Activated T-cell treated with anti-CD3 and anti-CD28 coated beads, Interleukin-2, amount 50 U/mL, for 4 hours (primary cell): ENCODE data around the gene ZDHHC18. TPM values are rescaled to one million over a fixed set of nuclear protein-coding genes. Genes with fewer than 3 reads are reported as not detected.
A peak's percentile ranks its signal among the peaks of the same experiment; 100 is the strongest.
"Not testable (repeated sequence)": the region's sequence is repeated elsewhere in the genome, so short reads cannot be mapped to it uniquely, and the experiment has no call there.

Source experiments
- ATAC-seq, 2 donors: fragments of 200-7000 bp; cut with Tn5 transposase; one replicate each; pipeline ENCODE4 v1.10.0; 2021
- DNase-seq: peaks from one replicate; pipeline ENCODE4 v3.0.0-alpha.2; 2020
- H3K27me3 Mint-ChIP-seq: one replicate; pipeline ENCODE4 v1.8.0; 2021; ENCODE audit warnings: low read depth, mixed read lengths
- H3K36me3 Mint-ChIP-seq: one replicate; pipeline ENCODE4 v1.8.0; 2022; ENCODE audit warnings: mixed read lengths; ENCODE audit not compliant: insufficient read depth
- H3K4me1 Mint-ChIP-seq: one replicate; pipeline ENCODE4 v1.8.0; 2021; ENCODE audit warnings: low read depth, mixed read lengths
- H3K4me3 Mint-ChIP-seq: one replicate; pipeline ENCODE4 v1.8.0; 2021; ENCODE audit warnings: mild to moderate bottlenecking, moderate library complexity, mixed read lengths
- H3K9me3 Mint-ChIP-seq: one replicate; pipeline ENCODE4 v1.8.0; 2021; ENCODE audit warnings: mixed read lengths
- total RNA-seq, 3 donors: library from RNA; stranded (reverse); gene quantifications; one replicate each; pipeline ENCODE4 v1.2.1, GENCODE V29; 2021

Gene ZDHHC18
- total RNA-seq, 3 donors from 2014 or later, result 66.1 to 76.8 (median 71.8) TPM

DNA sequence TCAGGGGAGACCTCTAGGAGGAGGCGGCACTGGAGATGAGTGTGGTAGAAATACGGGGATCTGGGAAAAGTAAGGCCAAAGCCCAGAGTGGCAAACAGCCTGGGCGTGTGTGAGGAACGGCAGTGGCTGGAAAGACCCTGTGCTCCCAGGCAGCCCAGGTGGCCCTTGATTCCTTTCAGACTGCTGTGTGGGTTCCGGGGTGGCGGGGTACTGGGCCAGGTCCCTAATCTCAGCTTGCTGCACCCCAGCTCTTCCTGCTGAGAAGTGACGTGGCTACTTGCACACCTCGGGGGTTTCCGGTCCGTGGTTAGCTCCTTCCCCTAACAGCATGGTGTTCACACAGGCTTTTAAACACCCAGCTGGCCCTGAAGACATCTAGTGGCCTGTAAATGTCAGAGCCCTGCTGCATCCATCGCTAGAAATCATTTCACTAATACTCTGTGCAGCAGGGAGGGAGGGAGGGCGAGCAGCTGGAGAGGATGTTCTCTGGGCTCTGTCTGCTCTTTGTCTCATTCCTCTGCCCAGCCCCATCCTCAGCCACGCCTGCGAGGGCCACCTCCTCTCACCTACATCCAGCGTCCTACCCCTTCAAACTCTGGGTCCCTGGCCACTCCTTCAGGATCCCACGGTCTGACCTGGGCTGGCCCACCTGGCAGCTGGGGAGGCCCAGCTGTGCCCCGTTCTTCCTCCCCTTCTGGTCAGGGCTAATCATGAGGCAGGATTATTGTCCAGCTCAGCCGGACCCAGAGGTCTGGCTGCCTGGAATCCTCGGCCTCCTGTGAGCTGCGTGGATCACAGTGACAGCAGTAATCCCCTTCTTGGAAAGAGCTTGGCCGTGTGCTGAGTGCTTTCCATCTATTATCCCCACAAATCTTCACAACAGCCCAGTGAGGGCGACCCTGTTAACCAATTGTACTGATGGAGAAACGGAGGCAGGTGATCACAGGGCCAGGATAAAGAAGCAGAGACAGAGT is 7.2 kb downstream of the ZDHHC18 start:
- Mint-ChIP-seq H3K4me1 (peaks cover 70% of the 10 kb centered on the region), H3K9me3 (no peaks in the 10 kb centered on the region), H3K27me3 (no peaks in the 10 kb centered on the region), H3K36me3 (peaks cover 47% of the 10 kb centered on the region), H3K4me3 (peak overlapping the region; percentile 52)
- peak; percentile 89 to 94 for ATAC-seq
- DNase-seq, result peak; percentile 82

DNA sequence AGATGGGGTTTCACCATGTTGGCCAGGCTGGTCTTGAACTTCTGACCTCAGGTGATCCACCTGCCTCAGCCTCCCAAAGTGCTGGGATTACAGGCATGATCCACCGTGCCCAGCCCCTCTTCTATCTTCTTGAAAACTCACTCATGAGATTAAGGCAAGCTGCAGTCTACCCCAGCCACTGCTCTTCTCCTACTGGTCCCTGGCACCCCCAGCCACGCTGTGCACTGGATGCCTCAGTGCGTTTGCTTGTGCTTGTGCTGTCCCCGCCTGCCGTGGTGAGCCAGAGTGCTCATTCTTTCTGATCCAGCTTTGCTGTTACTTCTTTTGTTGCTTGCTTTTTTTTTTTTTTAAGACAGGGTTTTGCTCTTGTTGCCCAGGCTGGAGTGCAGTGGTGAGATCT is 11.2 kb downstream of the ZDHHC18 start:
- H3K9me3 Mint-ChIP-seq, ATAC-seq, DNase-seq, H3K27me3 Mint-ChIP-seq: not testable (repeated sequence)
- Mint-ChIP-seq H3K36me3 (peaks cover 29% of the 10 kb centered on the region), H3K4me1 (peaks cover 44% of the 10 kb centered on the region), H3K4me3 (peak overlapping the region; percentile 11)

DNA sequence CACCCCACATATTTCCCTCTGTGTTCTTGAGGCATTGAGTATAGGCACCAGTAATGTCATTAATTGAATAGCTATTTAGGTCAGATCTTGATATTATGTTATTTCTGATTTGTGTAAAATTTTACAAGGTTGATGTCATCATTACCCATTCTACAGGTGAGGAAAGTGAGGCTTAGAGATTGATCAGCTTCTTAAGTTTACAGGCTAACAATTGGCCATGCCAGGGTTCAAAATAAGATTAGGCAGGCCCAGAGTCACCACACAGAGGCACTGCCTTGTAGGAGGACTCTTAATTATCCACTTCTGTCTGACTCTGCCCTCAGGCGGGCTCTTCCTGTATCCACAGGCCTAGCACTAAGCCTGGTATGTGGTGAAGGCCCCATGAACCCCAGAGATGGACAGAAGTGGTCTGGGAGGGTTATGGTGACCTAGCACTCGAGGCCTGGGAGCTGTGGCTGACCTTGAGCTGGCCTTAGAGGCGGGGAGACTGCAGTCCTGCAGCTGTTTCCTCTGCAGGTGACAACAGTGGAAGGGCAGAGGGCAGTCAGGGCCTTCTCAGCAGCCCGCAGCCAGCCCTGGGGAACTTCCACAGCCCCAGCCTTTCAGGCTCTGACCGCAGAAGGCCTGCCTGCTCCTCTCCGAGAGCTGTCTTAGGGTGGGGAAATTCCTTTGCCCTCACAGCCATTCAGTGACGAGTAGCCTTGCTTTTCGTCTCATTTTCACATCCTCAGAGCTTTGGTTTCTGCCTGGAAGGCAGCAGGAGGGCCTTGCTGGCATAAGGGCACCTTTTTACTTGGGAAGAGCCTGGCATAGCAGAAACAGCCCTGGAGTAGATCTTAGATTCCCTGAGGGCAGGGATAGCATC is 12.2 kb downstream of the ZDHHC18 start:
- peak; percentile 97 to 99 for ATAC-seq

DNA sequence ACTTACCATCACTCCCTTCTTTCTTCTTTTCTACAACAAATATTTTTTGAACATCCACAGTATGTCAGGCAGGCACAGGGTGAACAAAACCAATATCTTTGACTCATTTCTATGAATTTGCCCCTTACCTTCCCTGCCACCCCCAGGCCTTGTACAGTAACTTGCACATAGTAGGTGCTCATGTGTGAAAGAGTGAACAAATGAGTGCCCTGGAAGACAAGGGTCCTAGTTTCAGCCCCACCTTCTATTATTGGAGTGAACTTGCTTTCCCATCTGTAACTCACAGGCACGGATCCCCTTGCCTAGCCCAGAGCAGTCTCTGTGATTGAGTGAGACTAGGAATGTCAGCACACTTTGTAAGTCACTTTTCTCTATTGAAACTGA is 12.8 kb downstream of the ZDHHC18 start:
- Mint-ChIP-seq H3K9me3 (no peaks in the 10 kb centered on the region), H3K4me3 (no peak overlapping the region), H3K36me3 (peaks cover 21% of the 10 kb centered on the region), H3K4me1 (peaks cover 27% of the 10 kb centered on the region), H3K27me3 (no peaks in the 10 kb centered on the region)
- ATAC-seq, result peak; percentile 8 to 12
- DNase-seq, result no peak

More for the DNA sequence above, 12.2 kb downstream of the ZDHHC18 start:
- no peaks in the 10 kb centered on the region for H3K9me3 Mint-ChIP-seq
- H3K4me1 Mint-ChIP-seq, result peaks cover 34% of the 10 kb centered on the region
- no peak overlapping the region for H3K4me3 Mint-ChIP-seq
- DNase-seq, result peak; percentile 45
- H3K27me3 Mint-ChIP-seq, result no peaks in the 10 kb centered on the region
- peaks cover 24% of the 10 kb centered on the region for H3K36me3 Mint-ChIP-seq

DNA sequence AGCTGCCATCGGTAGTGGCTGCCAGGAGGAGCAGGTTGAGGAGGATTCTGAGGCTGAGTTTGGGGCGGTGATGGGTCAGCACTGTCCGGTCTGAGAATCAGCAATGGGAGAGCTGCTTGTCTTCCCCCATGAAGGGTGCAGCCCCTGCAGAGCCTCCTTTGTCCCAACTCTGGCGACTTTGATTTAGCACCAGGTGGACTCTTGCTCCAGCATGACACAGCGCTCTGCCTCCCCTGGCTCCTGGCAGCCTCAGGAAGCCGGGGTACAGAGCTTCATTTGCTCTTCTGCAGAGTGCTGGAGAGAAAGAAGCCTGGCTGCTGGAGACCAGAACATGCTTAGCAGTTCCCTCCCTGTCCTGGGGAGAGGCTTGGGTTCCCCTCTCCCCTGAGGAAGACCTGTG is 13.3 kb downstream of the ZDHHC18 start:
- H3K4me3 Mint-ChIP-seq, result no peak overlapping the region
- DNase-seq (no peak), ATAC-seq (no peak)
- peaks cover 20% of the 10 kb centered on the region for H3K36me3 Mint-ChIP-seq
- H3K9me3 Mint-ChIP-seq, result no peaks in the 10 kb centered on the region
- H3K27me3 Mint-ChIP-seq, result no peaks in the 10 kb centered on the region
- H3K4me1 Mint-ChIP-seq, result peaks cover 23% of the 10 kb centered on the region

DNA sequence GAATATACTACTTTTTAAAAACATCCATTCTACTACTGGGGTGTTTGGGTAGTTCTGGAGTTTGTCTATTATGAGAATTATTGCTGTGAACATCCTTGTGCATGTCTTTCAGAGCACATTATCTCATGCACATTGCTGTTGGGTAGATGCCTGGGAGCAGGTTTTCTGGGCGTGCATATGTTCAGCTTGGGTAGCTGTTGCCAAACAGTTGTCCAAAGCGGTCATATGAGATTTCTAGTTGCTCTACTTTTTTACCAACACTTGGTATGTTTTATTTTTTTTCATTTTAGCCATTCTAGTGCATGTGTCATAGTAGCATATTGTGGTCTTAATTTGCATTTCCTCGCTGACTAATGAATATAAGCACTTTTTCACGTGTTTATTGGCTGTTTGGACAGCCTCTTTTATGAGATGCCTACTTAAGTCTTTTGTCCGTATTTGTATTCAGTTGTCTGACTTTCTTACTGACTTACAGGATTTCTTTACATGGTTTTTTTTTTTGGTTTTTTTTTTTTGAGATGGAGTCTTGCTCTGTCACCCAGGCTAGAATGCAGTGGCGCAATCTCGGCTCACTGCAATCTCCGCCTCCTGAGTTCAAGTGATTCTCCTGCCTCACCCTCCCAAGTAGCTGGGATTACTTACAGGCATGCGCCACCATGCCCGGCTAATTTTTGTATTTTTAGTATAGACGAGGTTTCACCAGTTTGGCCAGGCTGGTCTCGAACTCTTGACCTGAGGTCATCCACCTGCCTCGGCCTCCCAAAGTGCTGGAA is 18.1 kb downstream of the ZDHHC18 start:
- peaks cover 2% of the 10 kb centered on the region for H3K4me1 Mint-ChIP-seq
- no peak for DNase-seq
- no peak overlapping the region for H3K4me3 Mint-ChIP-seq
- ATAC-seq, result no peak
- no peaks in the 10 kb centered on the region for H3K9me3 Mint-ChIP-seq
- peaks cover 21% of the 10 kb centered on the region for H3K36me3 Mint-ChIP-seq
- no peaks in the 10 kb centered on the region for H3K27me3 Mint-ChIP-seq

DNA sequence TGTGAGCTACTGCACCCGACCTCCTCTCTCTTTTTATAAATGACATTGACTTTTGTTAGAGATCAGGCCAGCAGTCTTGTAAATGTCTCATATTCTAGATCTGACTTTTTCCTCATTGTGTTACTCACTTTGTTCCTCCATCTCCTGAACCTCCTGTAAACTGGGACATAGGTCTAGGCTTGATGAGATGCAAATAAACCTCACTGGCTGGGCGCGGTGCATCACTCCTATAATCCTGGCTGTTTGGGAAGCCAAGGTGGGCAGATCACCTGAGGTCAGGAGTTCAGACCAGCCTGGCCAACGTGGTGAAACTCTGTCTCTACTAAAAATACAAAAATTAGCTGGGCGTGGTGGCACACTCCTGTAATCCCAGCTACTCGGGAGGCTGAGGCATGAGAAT is 21.3 kb downstream of the ZDHHC18 start:
- H3K4me1 Mint-ChIP-seq, result not testable (repeated sequence)
- peaks cover 39% of the 10 kb centered on the region for H3K36me3 Mint-ChIP-seq

DNA sequence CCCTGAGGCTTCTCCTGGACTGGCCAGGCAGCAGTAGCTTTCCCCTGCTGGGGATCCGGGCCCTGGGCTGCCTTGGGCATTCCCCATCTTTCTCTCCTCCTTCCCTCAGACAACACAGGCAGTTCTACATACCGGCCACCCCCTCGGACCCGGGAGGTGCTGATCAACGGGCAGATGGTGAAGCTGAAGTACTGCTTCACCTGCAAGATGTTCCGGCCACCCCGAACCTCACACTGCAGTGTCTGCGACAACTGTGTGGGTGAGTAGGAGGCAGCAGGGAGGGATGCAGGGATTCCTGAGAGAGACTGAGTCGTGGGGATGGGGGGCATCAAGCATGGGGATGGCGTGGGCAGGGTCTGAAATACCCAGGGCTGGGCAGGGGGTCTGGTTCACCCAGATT is 22.0 kb downstream of the ZDHHC18 start:
- DNase-seq, result no peak
- no peaks in the 10 kb centered on the region for H3K9me3 Mint-ChIP-seq
- H3K36me3 Mint-ChIP-seq, result peaks cover 44% of the 10 kb centered on the region
- no peak for ATAC-seq
- no peak overlapping the region for H3K4me3 Mint-ChIP-seq
- H3K4me1 Mint-ChIP-seq, result no peaks in the 10 kb centered on the region
- no peaks in the 10 kb centered on the region for H3K27me3 Mint-ChIP-seq

More for the DNA sequence above, 21.3 kb downstream of the ZDHHC18 start:
- not testable (repeated sequence) for ATAC-seq, H3K27me3 Mint-ChIP-seq, H3K9me3 Mint-ChIP-seq, DNase-seq, H3K4me3 Mint-ChIP-seq

DNA sequence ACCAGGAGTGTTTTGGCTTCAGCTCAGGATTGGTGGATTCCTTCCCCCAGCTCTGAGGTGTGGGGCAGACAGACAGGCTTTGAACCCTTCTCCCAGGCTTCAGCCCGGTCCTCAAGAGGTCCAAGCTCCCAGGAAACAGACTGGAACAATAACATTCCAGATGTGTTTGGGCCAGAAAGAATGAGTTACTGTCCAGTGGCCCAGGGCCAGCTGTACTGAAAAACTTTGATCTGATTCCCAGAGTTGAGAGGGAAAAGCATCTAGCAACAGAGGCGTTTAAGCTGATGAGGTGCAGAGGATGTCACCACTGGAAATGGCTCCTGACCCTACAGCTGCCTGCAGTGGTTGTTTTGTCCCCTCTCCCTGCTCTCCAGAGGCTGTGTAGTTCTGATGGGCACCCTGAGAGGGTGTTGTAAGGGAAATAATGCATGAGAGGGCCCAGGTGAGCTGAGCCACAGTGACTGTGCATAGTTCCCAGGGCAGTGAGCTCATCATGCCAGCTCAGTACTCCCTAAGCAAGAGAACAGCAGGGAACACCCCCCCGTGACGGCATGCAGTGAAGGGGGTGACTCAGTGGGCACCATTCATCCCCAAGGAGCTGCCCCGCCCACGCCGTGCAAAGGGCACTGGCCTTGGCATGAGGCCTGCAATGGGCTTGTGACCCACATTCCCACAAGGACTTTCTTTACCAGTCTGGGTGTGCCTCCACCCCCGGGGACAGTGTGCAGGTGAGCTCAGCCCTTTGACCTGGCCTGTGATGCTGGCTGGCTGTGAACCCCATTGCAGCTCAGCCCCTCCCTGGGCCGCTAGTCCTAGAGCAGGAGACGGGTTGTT is 22.7 kb downstream of the ZDHHC18 start:
- H3K36me3 Mint-ChIP-seq, result peaks cover 43% of the 10 kb centered on the region
- no peak overlapping the region for H3K4me3 Mint-ChIP-seq
- no peaks in the 10 kb centered on the region for H3K27me3 Mint-ChIP-seq
- ATAC-seq, result no peak
- H3K9me3 Mint-ChIP-seq, result no peaks in the 10 kb centered on the region
- no peaks in the 10 kb centered on the region for H3K4me1 Mint-ChIP-seq
- DNase-seq, result no peak

DNA sequence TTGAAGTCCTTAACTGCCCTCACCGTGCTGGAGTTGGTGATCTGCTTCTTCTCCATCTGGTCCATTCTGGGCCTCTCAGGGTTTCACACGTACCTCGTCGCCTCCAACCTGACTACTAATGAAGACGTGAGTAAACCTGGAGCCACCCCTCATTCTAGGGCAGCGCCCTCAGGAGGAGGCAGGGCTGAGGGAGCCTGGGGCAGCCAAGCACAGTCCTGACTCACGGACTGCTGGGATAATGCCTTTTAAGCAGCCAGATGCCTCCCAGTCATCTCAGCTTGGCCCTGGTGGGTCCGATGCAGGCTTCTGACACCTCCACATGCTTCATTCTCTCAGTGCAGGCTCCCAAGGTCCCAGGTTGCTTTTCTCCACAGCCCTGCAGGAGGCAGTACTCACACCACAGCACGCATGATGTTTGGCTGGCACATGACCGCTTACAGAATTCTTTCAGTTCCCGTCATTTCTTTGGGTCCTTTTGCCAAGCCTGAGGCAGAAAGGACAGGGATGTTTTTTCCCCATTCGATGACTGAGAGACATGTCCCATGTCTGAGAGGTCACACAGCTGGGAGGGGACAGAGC is 24.7 kb downstream of the ZDHHC18 start:
- ATAC-seq (no peak), DNase-seq (no peak)
- H3K9me3 Mint-ChIP-seq, result no peaks in the 10 kb centered on the region
- H3K4me1 Mint-ChIP-seq, result no peaks in the 10 kb centered on the region
- H3K4me3 Mint-ChIP-seq, result no peak overlapping the region
- peaks cover 37% of the 10 kb centered on the region for H3K36me3 Mint-ChIP-seq
- no peaks in the 10 kb centered on the region for H3K27me3 Mint-ChIP-seq

DNA sequence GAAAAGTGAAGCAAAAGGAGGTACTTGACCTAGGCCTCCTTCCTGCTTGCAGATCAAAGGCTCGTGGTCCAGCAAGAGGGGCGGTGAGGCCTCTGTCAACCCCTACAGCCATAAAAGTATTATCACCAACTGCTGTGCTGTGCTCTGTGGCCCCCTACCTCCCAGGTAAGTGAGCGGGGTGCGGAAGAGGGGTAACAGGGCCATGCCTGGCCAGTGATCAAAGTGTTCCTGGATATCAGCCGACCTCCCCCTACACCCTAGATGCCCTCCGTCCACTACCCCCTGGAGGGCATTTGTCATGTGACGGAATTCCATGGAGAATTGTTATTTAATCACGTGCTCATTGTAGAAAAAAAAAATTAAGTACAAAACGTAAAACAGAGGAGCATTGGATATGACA is 26.2 kb downstream of the ZDHHC18 start:
- ATAC-seq, result no peak
- Mint-ChIP-seq H3K4me1 (no peaks in the 10 kb centered on the region), H3K36me3 (peaks cover 36% of the 10 kb centered on the region), H3K27me3 (no peaks in the 10 kb centered on the region), H3K4me3 (no peak overlapping the region), H3K9me3 (no peaks in the 10 kb centered on the region)
- DNase-seq, result no peak

DNA sequence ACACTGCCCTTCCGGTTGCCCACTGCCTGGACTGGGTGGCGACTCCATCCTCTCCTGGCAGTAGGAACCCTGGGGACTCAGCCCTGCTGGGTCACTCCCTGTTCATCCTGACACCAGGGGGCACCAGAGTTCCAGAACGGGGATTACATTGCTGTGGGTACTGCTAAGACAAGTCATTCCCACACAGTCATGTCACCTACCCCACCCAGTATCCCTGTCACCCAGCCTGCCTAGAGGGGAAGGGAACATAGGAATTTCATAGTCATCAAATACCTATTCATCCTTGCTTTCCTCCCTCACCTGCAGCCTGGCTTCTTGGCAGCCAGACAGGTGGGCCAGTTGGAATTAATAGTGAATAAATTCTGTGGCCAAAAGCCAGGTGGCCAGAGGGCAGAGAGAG is 26.7 kb downstream of the ZDHHC18 start:
- Mint-ChIP-seq H3K27me3 (no peaks in the 10 kb centered on the region), H3K36me3 (peaks cover 33% of the 10 kb centered on the region), H3K9me3 (no peaks in the 10 kb centered on the region), H3K4me1 (no peaks in the 10 kb centered on the region), H3K4me3 (no peak overlapping the region)
- DNase-seq (peak; percentile 85), ATAC-seq (peak; percentile 90)

DNA sequence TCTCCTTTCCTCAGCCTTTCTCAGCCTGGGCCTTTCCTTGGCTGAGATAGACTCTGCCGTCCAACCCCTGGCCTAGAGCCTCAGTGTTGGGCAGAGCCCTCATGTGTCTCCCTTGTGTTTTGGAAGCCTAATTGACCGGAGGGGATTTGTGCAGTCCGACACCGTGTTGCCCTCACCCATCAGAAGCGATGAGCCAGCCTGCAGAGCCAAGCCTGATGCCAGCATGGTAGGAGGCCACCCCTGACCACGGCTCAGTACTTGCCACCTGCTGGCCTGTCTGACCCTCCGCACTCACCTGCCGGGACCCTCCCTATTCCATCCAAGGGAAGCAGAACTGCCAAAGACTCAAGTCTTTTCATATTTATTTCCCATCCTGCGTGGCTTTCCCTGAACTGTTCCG is 27.1 kb downstream of the ZDHHC18 start:
- Mint-ChIP-seq H3K36me3 (peaks cover 30% of the 10 kb centered on the region), H3K27me3 (no peaks in the 10 kb centered on the region), H3K9me3 (no peaks in the 10 kb centered on the region), H3K4me3 (no peak overlapping the region), H3K4me1 (no peaks in the 10 kb centered on the region)
- no peak for DNase-seq
- ATAC-seq, result no peak
